HFFc6 (cell line): Measurements from ENCODE around the gene ARID3C. TPM values are rescaled to one million over a fixed set of nuclear protein-coding genes. Genes with fewer than 3 reads are reported as not detected.

Experiments
- DNase-seq: peaks from one replicate; pipeline ENCODE4 v3.0.0-alpha.2; 2018
- H3K27ac Mint-ChIP-seq: 2 replicates; pipeline ENCODE4 v1.8.0; 2020; ENCODE audit warnings: mild to moderate bottlenecking, mixed read lengths
- H3K27me3 Mint-ChIP-seq: 2 replicates; pipeline ENCODE4 v1.8.0; 2021; ENCODE audit warnings: mild to moderate bottlenecking, moderate library complexity, mixed read lengths; ENCODE audit not compliant: insufficient read depth
- H3K36me3 Mint-ChIP-seq: 2 replicates; pipeline ENCODE4 v1.8.0; 2021; ENCODE audit warnings: low read depth, mixed read lengths
- H3K4me1 Mint-ChIP-seq: 2 replicates; pipeline ENCODE4 v1.8.0; 2020; ENCODE audit warnings: low read depth, mixed read lengths
- H3K4me3 Mint-ChIP-seq: 2 replicates; pipeline ENCODE4 v1.8.0; 2020; ENCODE audit warnings: mild to moderate bottlenecking, moderate library complexity, mixed read lengths
- H3K9me3 Mint-ChIP-seq: 2 replicates; pipeline ENCODE4 v1.8.0; 2020; ENCODE audit warnings: mild to moderate bottlenecking, mixed read lengths
- total RNA-seq, 6 experiments: library from RNA; stranded (reverse); fragmentation: NEBNext Ultra II Directional; extraction: Animal tissue kit (Norgen Biotek cat#: 25700); gene quantifications; 2 replicates in 1 of 6; 3 replicates in 5 of 6; pipeline ENCODE4 v1.2.3, GENCODE V29; 2021
- TF ChIP-seq, protein P1 (sequence below): fragments of 200-600 bp; sonication (generic); IDR thresholded peaks from 2 replicates; pipeline ENCODE4 v1.5.0; 2021; ENCODE audit warnings: antibody characterized with exemption, mild to moderate bottlenecking

Gene ARID3C
- total RNA-seq, 6 experiments from 2014 or later: 0.14 to 0.17 TPM; not detected in 4

GRCh38 chr9:34636791-34637355 lies 8.0 kb upstream of the ARID3C start:
- peaks cover 2% of the 10 kb centered on the region; the same call in 1 of the 2 replicates for H3K27me3 Mint-ChIP-seq
- TF ChIP-seq, protein P1, sequence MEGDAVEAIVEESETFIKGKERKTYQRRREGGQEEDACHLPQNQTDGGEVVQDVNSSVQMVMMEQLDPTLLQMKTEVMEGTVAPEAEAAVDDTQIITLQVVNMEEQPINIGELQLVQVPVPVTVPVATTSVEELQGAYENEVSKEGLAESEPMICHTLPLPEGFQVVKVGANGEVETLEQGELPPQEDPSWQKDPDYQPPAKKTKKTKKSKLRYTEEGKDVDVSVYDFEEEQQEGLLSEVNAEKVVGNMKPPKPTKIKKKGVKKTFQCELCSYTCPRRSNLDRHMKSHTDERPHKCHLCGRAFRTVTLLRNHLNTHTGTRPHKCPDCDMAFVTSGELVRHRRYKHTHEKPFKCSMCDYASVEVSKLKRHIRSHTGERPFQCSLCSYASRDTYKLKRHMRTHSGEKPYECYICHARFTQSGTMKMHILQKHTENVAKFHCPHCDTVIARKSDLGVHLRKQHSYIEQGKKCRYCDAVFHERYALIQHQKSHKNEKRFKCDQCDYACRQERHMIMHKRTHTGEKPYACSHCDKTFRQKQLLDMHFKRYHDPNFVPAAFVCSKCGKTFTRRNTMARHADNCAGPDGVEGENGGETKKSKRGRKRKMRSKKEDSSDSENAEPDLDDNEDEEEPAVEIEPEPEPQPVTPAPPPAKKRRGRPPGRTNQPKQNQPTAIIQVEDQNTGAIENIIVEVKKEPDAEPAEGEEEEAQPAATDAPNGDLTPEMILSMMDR: no peak
- H3K27ac Mint-ChIP-seq: peak overlapping the region; percentile 68
- peaks cover 11% of the 10 kb centered on the region; the same call in 1 of the 2 replicates for H3K36me3 Mint-ChIP-seq
- no peaks in the 10 kb centered on the region for H3K9me3 Mint-ChIP-seq
- peaks cover 35% of the 10 kb centered on the region for H3K4me1 Mint-ChIP-seq
- DNase-seq: no peak
- H3K4me3 Mint-ChIP-seq: peak overlapping the region; percentile 96

DNA sequence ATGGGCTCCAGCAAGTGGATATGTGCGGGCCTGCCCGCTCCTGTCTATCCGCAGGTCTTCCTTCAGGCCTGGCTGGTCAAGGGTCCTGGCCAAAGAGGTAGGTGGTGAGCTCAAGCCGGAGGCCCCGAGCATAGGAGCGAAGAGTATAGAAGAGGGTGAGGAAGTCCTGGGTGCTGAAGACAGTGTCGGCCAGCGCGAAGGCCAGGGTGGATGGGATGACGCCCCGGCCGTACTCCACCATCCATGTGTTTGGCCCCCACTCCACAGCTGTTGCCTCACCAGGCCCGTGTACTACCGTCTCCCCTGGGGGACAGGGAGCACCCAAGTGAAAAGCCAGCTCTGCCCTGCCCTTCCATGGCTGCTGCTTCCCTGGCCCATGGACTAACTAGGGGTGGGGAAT lies 6.7 kb upstream of the ARID3C start:
- Mint-ChIP-seq H3K36me3 (peaks cover 11% of the 10 kb centered on the region; the same call in 1 of the 2 replicates), H3K27me3 (peaks cover 9% of the 10 kb centered on the region), H3K27ac (no peak overlapping the region), H3K4me3 (peak overlapping the region; percentile 74), H3K9me3 (no peaks in the 10 kb centered on the region), H3K4me1 (peaks cover 32% of the 10 kb centered on the region)
- TF ChIP-seq, protein P1: no peak
- DNase-seq: no peak

GRCh38 chr9:34634551-34635248 lies 5.8 kb upstream of the ARID3C start:
- Mint-ChIP-seq H3K4me1 (peaks cover 36% of the 10 kb centered on the region), H3K9me3 (no peaks in the 10 kb centered on the region), H3K27me3 (peaks cover 16% of the 10 kb centered on the region), H3K27ac (no peak overlapping the region), H3K4me3 (no peak overlapping the region), H3K36me3 (peaks cover 11% of the 10 kb centered on the region; the same call in 1 of the 2 replicates)
- DNase-seq: no peak
- TF ChIP-seq, protein P1: no peak

- H3K4me1 Mint-ChIP-seq: peaks cover 35% of the 10 kb centered on the region
- no peaks in the 10 kb centered on the region for H3K9me3 Mint-ChIP-seq
- H3K27me3 Mint-ChIP-seq: peaks cover 21% of the 10 kb centered on the region
- H3K36me3 Mint-ChIP-seq: peaks cover 11% of the 10 kb centered on the region; the same call in 1 of the 2 replicates
- no peak overlapping the region for H3K27ac Mint-ChIP-seq
- H3K4me3 Mint-ChIP-seq: no peak overlapping the region
- TF ChIP-seq, protein P1: peak; percentile 96
- peak; percentile 62 for DNase-seq
Measured at GRCh38 chr9:34633851-34634550, 5.1 kb upstream of the ARID3C start.

GRCh38 chr9:34633166-34633565 lies 4.3 kb upstream of the ARID3C start:
- TF ChIP-seq, protein P1: no peak
- Mint-ChIP-seq H3K36me3 (peaks cover 11% of the 10 kb centered on the region; the same call in 1 of the 2 replicates), H3K27ac (no peak overlapping the region), H3K4me3 (no peak overlapping the region), H3K4me1 (peaks cover 34% of the 10 kb centered on the region), H3K27me3 (peaks cover 26% of the 10 kb centered on the region), H3K9me3 (no peaks in the 10 kb centered on the region)
- DNase-seq: no peak
